ENCODE measurements around the gene NEGR1.
A peak's percentile ranks its signal among the peaks of the same experiment; 100 is the strongest.
"Not testable (repeated sequence)": the region's sequence is repeated elsewhere in the genome, so short reads cannot be mapped to it uniquely, and the experiment has no call there.

The NEGR1 gene

GRCh38 chr1:72235931-72236330, 46.4 kb downstream of the NEGR1 start:
- not testable (repeated sequence) for H3K36me3 ChIP-seq (ENCODE audit: insufficient read depth, low read length); H3K4me3 ChIP-seq (ENCODE audit: low read depth, low read length); H3K4me1 ChIP-seq (ENCODE audit: control insufficient read depth, insufficient read depth, low read length, unreplicated experiment); H2AFZ ChIP-seq (ENCODE audit: low read length, unreplicated experiment); H3K27ac ChIP-seq (ENCODE audit: low read depth, low read length); H3K79me2 ChIP-seq (ENCODE audit: control insufficient read depth, insufficient read depth, low read length, unreplicated experiment); H3K27me3 ChIP-seq (ENCODE audit: insufficient read depth, low read length)

GRCh38 chr1:72235062-72235461, 47.3 kb downstream of the NEGR1 start:
- Histone ChIP-seq H3K36me3 (ENCODE audit: insufficient read depth, low read length) (no peaks in the 10 kb centered on the region), H3K27ac (ENCODE audit: low read depth, low read length) (no peak overlapping the region), H2AFZ (ENCODE audit: low read length, unreplicated experiment) (no peak overlapping the region), H3K79me2 (ENCODE audit: control insufficient read depth, insufficient read depth, low read length, unreplicated experiment) (no peaks in the 10 kb centered on the region), H3K27me3 (ENCODE audit: insufficient read depth, low read length) (no peaks in the 10 kb centered on the region), H3K4me3 (ENCODE audit: low read depth, low read length) (no peak overlapping the region), H3K4me1 (ENCODE audit: control insufficient read depth, insufficient read depth, low read length, unreplicated experiment) (peaks cover 16% of the 10 kb centered on the region)

GRCh38 chr1:72230746-72231145, 51.6 kb downstream of the NEGR1 start:
- H3K27ac ChIP-seq (ENCODE audit: low read depth, low read length), result peak overlapping the region; percentile 63
- no peaks in the 10 kb centered on the region for H3K79me2 ChIP-seq (ENCODE audit: control insufficient read depth, insufficient read depth, low read length, unreplicated experiment)
- H3K4me1 ChIP-seq (ENCODE audit: control insufficient read depth, insufficient read depth, low read length, unreplicated experiment), result peaks cover 22% of the 10 kb centered on the region
- H2AFZ ChIP-seq (ENCODE audit: low read length, unreplicated experiment), result no peak overlapping the region
- H3K36me3 ChIP-seq (ENCODE audit: insufficient read depth, low read length), result no peaks in the 10 kb centered on the region
- H3K27me3 ChIP-seq (ENCODE audit: insufficient read depth, low read length), result no peaks in the 10 kb centered on the region
- H3K4me3 ChIP-seq (ENCODE audit: low read depth, low read length), result peak overlapping the region; percentile 23; the same call in 1 of the 2 replicates

- no peak overlapping the region for H2AFZ ChIP-seq (ENCODE audit: low read length, unreplicated experiment)
- H3K4me3 ChIP-seq (ENCODE audit: low read depth, low read length), result no peak overlapping the region
- H3K79me2 ChIP-seq (ENCODE audit: control insufficient read depth, insufficient read depth, low read length, unreplicated experiment), result no peaks in the 10 kb centered on the region
- H3K36me3 ChIP-seq (ENCODE audit: insufficient read depth, low read length), result no peaks in the 10 kb centered on the region
- H3K4me1 ChIP-seq (ENCODE audit: control insufficient read depth, insufficient read depth, low read length, unreplicated experiment), result peaks cover 22% of the 10 kb centered on the region
- peak overlapping the region; percentile 63; the same call in 1 of the 2 replicates for H3K27ac ChIP-seq (ENCODE audit: low read depth, low read length)
- H3K27me3 ChIP-seq (ENCODE audit: insufficient read depth, low read length), result no peaks in the 10 kb centered on the region
Observed at GRCh38 chr1:72229893-72230292, 52.4 kb downstream of the NEGR1 start.

- Histone ChIP-seq H3K27ac (ENCODE audit: low read depth, low read length) (no peak overlapping the region), H3K4me3 (ENCODE audit: low read depth, low read length) (no peak overlapping the region), H3K27me3 (ENCODE audit: insufficient read depth, low read length) (no peaks in the 10 kb centered on the region), H3K4me1 (ENCODE audit: control insufficient read depth, insufficient read depth, low read length, unreplicated experiment) (peaks cover 22% of the 10 kb centered on the region), H2AFZ (ENCODE audit: low read length, unreplicated experiment) (no peak overlapping the region), H3K79me2 (ENCODE audit: control insufficient read depth, insufficient read depth, low read length, unreplicated experiment) (no peaks in the 10 kb centered on the region), H3K36me3 (ENCODE audit: insufficient read depth, low read length) (no peaks in the 10 kb centered on the region)
Observed at GRCh38 chr1:72227667-72228066, 54.7 kb downstream of the NEGR1 start.

- Histone ChIP-seq H3K4me3 (ENCODE audit: low read depth, low read length) (no peak overlapping the region), H3K27me3 (ENCODE audit: insufficient read depth, low read length) (no peaks in the 10 kb centered on the region), H3K79me2 (ENCODE audit: control insufficient read depth, insufficient read depth, low read length, unreplicated experiment) (no peaks in the 10 kb centered on the region), H2AFZ (ENCODE audit: low read length, unreplicated experiment) (no peak overlapping the region), H3K36me3 (ENCODE audit: insufficient read depth, low read length) (no peaks in the 10 kb centered on the region), H3K4me1 (ENCODE audit: control insufficient read depth, insufficient read depth, low read length, unreplicated experiment) (peaks cover under 1% of the 10 kb centered on the region), H3K27ac (ENCODE audit: low read depth, low read length) (no peak overlapping the region)
Observed at GRCh38 chr1:72224506-72224905, 57.8 kb downstream of the NEGR1 start.

- Histone ChIP-seq H3K36me3 (ENCODE audit: insufficient read depth, low read length) (no peaks in the 10 kb centered on the region), H3K4me3 (ENCODE audit: low read depth, low read length) (no peak overlapping the region), H3K27ac (ENCODE audit: low read depth, low read length) (no peak overlapping the region), H3K79me2 (ENCODE audit: control insufficient read depth, insufficient read depth, low read length, unreplicated experiment) (no peaks in the 10 kb centered on the region), H3K27me3 (ENCODE audit: insufficient read depth, low read length) (no peaks in the 10 kb centered on the region), H2AFZ (ENCODE audit: low read length, unreplicated experiment) (no peak overlapping the region), H3K4me1 (ENCODE audit: control insufficient read depth, insufficient read depth, low read length, unreplicated experiment) (no peaks in the 10 kb centered on the region)
Observed at GRCh38 chr1:72221811-72222210, 60.5 kb downstream of the NEGR1 start.

- H3K27me3 ChIP-seq (ENCODE audit: insufficient read depth, low read length), result no peaks in the 10 kb centered on the region
- no peak overlapping the region for H2AFZ ChIP-seq (ENCODE audit: low read length, unreplicated experiment)
- no peak overlapping the region for H3K4me3 ChIP-seq (ENCODE audit: low read depth, low read length)
- no peaks in the 10 kb centered on the region for H3K36me3 ChIP-seq (ENCODE audit: insufficient read depth, low read length)
- no peaks in the 10 kb centered on the region for H3K79me2 ChIP-seq (ENCODE audit: control insufficient read depth, insufficient read depth, low read length, unreplicated experiment)
- H3K27ac ChIP-seq (ENCODE audit: low read depth, low read length), result no peak overlapping the region
- H3K4me1 ChIP-seq (ENCODE audit: control insufficient read depth, insufficient read depth, low read length, unreplicated experiment), result no peaks in the 10 kb centered on the region
Observed at GRCh38 chr1:72218141-72218739, 64.1 kb downstream of the NEGR1 start.

GRCh38 chr1:72207059-72207458, 75.3 kb downstream of the NEGR1 start:
- Histone ChIP-seq H3K27ac (ENCODE audit: low read depth, low read length) (no peak overlapping the region), H3K4me1 (ENCODE audit: control insufficient read depth, insufficient read depth, low read length, unreplicated experiment) (no peaks in the 10 kb centered on the region), H3K79me2 (ENCODE audit: control insufficient read depth, insufficient read depth, low read length, unreplicated experiment) (no peaks in the 10 kb centered on the region), H2AFZ (ENCODE audit: low read length, unreplicated experiment) (no peak overlapping the region), H3K4me3 (ENCODE audit: low read depth, low read length) (no peak overlapping the region), H3K36me3 (ENCODE audit: insufficient read depth, low read length) (peaks cover 4% of the 10 kb centered on the region; the same call in 1 of the 2 replicates), H3K27me3 (ENCODE audit: insufficient read depth, low read length) (no peaks in the 10 kb centered on the region)

- H3K79me2 ChIP-seq (ENCODE audit: control insufficient read depth, insufficient read depth, low read length, unreplicated experiment), result no peaks in the 10 kb centered on the region
- no peak overlapping the region for H3K27ac ChIP-seq (ENCODE audit: low read depth, low read length)
- H3K4me1 ChIP-seq (ENCODE audit: control insufficient read depth, insufficient read depth, low read length, unreplicated experiment), result no peaks in the 10 kb centered on the region
- H3K27me3 ChIP-seq (ENCODE audit: insufficient read depth, low read length), result no peaks in the 10 kb centered on the region
- no peak overlapping the region for H2AFZ ChIP-seq (ENCODE audit: low read length, unreplicated experiment)
- H3K36me3 ChIP-seq (ENCODE audit: insufficient read depth, low read length), result no peaks in the 10 kb centered on the region
- no peak overlapping the region for H3K4me3 ChIP-seq (ENCODE audit: low read depth, low read length)
Observed at GRCh38 chr1:72202761-72203160, 79.6 kb downstream of the NEGR1 start.

- Histone ChIP-seq H3K4me1 (ENCODE audit: control insufficient read depth, insufficient read depth, low read length, unreplicated experiment) (no peaks in the 10 kb centered on the region), H3K27me3 (ENCODE audit: insufficient read depth, low read length) (no peaks in the 10 kb centered on the region), H3K36me3 (ENCODE audit: insufficient read depth, low read length) (no peaks in the 10 kb centered on the region), H3K27ac (ENCODE audit: low read depth, low read length) (no peak overlapping the region), H3K4me3 (ENCODE audit: low read depth, low read length) (no peak overlapping the region), H3K79me2 (ENCODE audit: control insufficient read depth, insufficient read depth, low read length, unreplicated experiment) (no peaks in the 10 kb centered on the region), H2AFZ (ENCODE audit: low read length, unreplicated experiment) (no peak overlapping the region)
Observed at GRCh38 chr1:72197786-72198185, 84.6 kb downstream of the NEGR1 start.

Measured in ACC112 (cell line).